ENCODE results near the gene PELI2.
"Not testable (repeated sequence)": the region's sequence is repeated elsewhere in the genome, so short reads cannot be mapped to it uniquely, and the experiment has no call there.

The PELI2 gene

GRCh38 chr14:56143025-56143424 lies 24.8 kb downstream of the PELI2 start:
- no peak for DNase-seq (ENCODE audit: low read depth, low spot score)

- DNase-seq (ENCODE audit: low read depth, low spot score), result no peak
Observed at GRCh38 chr14:56144176-56144575, 26.0 kb downstream of the PELI2 start.

- DNase-seq (ENCODE audit: low read depth, low spot score), result no peak
Observed at GRCh38 chr14:56145181-56145769, 27.1 kb downstream of the PELI2 start.

- peak; percentile 45 for DNase-seq (ENCODE audit: low read depth, low spot score)
Observed at GRCh38 chr14:56145965-56146364, 27.8 kb downstream of the PELI2 start.

- DNase-seq (ENCODE audit: low read depth, low spot score), result no peak
Observed at GRCh38 chr14:56147449-56147848, 29.2 kb downstream of the PELI2 start.

GRCh38 chr14:56147986-56148901 lies 30.0 kb downstream of the PELI2 start:
- no peak for DNase-seq (ENCODE audit: low read depth, low spot score)

GRCh38 chr14:56149151-56149550 lies 30.9 kb downstream of the PELI2 start:
- no peak for DNase-seq (ENCODE audit: low read depth, low spot score)

GRCh38 chr14:56149995-56150394 lies 31.8 kb downstream of the PELI2 start:
- peak; percentile 55 for DNase-seq (ENCODE audit: low read depth, low spot score)

GRCh38 chr14:56150645-56151345 lies 32.6 kb downstream of the PELI2 start:
- DNase-seq (ENCODE audit: low read depth, low spot score), result no peak

GRCh38 chr14:56152221-56152620 lies 34.0 kb downstream of the PELI2 start:
- DNase-seq (ENCODE audit: low read depth, low spot score), result no peak

GRCh38 chr14:56153267-56153666 lies 35.1 kb downstream of the PELI2 start:
- DNase-seq (ENCODE audit: low read depth, low spot score), result no peak

- no peak for DNase-seq (ENCODE audit: low read depth, low spot score)
Observed at GRCh38 chr14:56154321-56154720, 36.1 kb downstream of the PELI2 start.

GRCh38 chr14:56156096-56156495 lies 37.9 kb downstream of the PELI2 start:
- no peak for DNase-seq (ENCODE audit: low read depth, low spot score)

GRCh38 chr14:56159066-56159465 lies 40.9 kb downstream of the PELI2 start:
- DNase-seq (ENCODE audit: low read depth, low spot score), result peak; percentile 31

- no peak for DNase-seq (ENCODE audit: low read depth, low spot score)
Observed at GRCh38 chr14:56160088-56160487, 41.9 kb downstream of the PELI2 start.

GRCh38 chr14:56161658-56162057 lies 43.4 kb downstream of the PELI2 start:
- no peak for DNase-seq (ENCODE audit: low read depth, low spot score)

- DNase-seq (ENCODE audit: low read depth, low spot score), result no peak
Observed at GRCh38 chr14:56162476-56162875, 44.3 kb downstream of the PELI2 start.

- not testable (repeated sequence) for DNase-seq (ENCODE audit: low read depth, low spot score)
Observed at GRCh38 chr14:56166579-56166978, 48.4 kb downstream of the PELI2 start.

- DNase-seq (ENCODE audit: low read depth, low spot score), result no peak
Observed at GRCh38 chr14:56168007-56168616, 49.9 kb downstream of the PELI2 start.

GRCh38 chr14:56170028-56170427 lies 51.8 kb downstream of the PELI2 start:
- DNase-seq (ENCODE audit: low read depth, low spot score), result no peak

GRCh38 chr14:56170877-56171422 lies 52.7 kb downstream of the PELI2 start:
- no peak for DNase-seq (ENCODE audit: low read depth, low spot score)

- DNase-seq (ENCODE audit: low read depth, low spot score), result no peak
Observed at GRCh38 chr14:56172074-56172473, 53.9 kb downstream of the PELI2 start.
